ENCODE results near the gene POLR3A. TPM values are rescaled to one million over a fixed set of nuclear protein-coding genes. Genes with fewer than 3 reads are reported as not detected.

POLR3A gene
- polyA plus RNA-seq, 1 of the 3 experiments (the other 2 are of a cell fraction), result 10.8 TPM

DNA sequence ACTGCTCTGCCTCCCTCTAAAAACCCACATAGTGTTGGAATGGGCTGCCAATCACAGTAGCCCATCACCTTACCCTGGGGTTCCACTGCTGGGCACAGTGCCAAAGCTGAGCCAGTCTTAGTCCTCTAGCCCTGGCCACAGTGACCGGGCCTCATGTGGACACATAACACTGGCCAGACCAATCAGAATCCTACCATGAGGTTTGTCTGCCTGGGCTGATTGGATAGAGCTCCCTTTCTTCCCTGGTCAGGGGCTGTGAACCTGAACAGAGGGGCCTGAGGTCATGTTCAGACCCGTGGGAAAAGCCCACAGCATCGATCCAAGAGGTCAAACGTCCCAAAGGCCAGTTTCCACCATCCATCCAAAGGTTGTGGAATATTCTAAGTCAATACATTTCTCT is 108.8 kb downstream of the POLR3A start:
- no peak overlapping the region for H3K9ac ChIP-seq
- DNase-seq, result peak; percentile 48
- H3K36me3 ChIP-seq (replicated peaks in 1 of 2; ENCODE audit: control insufficient read depth in 1 of 2, insufficient read depth in 2 of 2, low read length in 1 of 2), result no peaks in the 10 kb centered on the region
- 68% methylated on average over 2 of the region's 4 CpGs for WGBS (ENCODE audit: low lambda C conversion rate)
- H3K79me2 ChIP-seq (ENCODE audit: insufficient read depth), result peaks cover 98% of the 10 kb centered on the region
- H3K27ac ChIP-seq (ENCODE audit: low read depth in 2 of 2, low read length in 1 of 2), result peak overlapping the region in 1 of 2 experiments; percentile 43; a peak in 1 of 4 replicates
- peaks cover 96% of the 10 kb centered on the region for H4K20me1 ChIP-seq (ENCODE audit: insufficient read depth)
- TF ChIP-seq MEF2A (IDR thresholded peaks at IDR 0.05; ENCODE audit: borderline replicate concordance, low read depth) (no peak), TAF1 (IDR thresholded peaks at IDR 0.05; ENCODE audit: borderline replicate concordance, low read depth, low read length) (no peak), EP300 (IDR thresholded peaks at IDR 0.05; ENCODE audit: borderline replicate concordance in 1 of 2, low read depth in 1 of 2, low read length in 1 of 2) (no peak), FOXM1 (IDR thresholded peaks at IDR 0.05; ENCODE audit: low read depth) (no peak), POLR2AphosphoS5 (IDR thresholded peaks at IDR 0.05; ENCODE audit: low read depth, low read length) (no peak), FOXJ3 (CRISPR knock-in tag; IDR thresholded peaks at IDR 0.05) (no peak), ELF1 (IDR thresholded peaks at IDR 0.05) (no peak), FOSL2 (IDR thresholded peaks at IDR 0.05; ENCODE audit: borderline replicate concordance, low read depth) (no peak), GABPA (IDR thresholded peaks at IDR 0.05; ENCODE audit: low read depth) (no peak), RFX5 (IDR thresholded peaks at IDR 0.05; ENCODE audit: low read length) (no peak), SMC3 (IDR thresholded peaks at IDR 0.05; ENCODE audit: low read depth, low read length) (no peak), RCOR1 (IDR thresholded peaks at IDR 0.05; ENCODE audit: low read length) (no peak)
- TF ChIP-seq, protein P1, sequence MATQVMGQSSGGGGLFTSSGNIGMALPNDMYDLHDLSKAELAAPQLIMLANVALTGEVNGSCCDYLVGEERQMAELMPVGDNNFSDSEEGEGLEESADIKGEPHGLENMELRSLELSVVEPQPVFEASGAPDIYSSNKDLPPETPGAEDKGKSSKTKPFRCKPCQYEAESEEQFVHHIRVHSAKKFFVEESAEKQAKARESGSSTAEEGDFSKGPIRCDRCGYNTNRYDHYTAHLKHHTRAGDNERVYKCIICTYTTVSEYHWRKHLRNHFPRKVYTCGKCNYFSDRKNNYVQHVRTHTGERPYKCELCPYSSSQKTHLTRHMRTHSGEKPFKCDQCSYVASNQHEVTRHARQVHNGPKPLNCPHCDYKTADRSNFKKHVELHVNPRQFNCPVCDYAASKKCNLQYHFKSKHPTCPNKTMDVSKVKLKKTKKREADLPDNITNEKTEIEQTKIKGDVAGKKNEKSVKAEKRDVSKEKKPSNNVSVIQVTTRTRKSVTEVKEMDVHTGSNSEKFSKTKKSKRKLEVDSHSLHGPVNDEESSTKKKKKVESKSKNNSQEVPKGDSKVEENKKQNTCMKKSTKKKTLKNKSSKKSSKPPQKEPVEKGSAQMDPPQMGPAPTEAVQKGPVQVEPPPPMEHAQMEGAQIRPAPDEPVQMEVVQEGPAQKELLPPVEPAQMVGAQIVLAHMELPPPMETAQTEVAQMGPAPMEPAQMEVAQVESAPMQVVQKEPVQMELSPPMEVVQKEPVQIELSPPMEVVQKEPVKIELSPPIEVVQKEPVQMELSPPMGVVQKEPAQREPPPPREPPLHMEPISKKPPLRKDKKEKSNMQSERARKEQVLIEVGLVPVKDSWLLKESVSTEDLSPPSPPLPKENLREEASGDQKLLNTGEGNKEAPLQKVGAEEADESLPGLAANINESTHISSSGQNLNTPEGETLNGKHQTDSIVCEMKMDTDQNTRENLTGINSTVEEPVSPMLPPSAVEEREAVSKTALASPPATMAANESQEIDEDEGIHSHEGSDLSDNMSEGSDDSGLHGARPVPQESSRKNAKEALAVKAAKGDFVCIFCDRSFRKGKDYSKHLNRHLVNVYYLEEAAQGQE (IDR thresholded peaks at IDR 0.05; ENCODE audit: low read depth, low read length), result no peak
- TF ChIP-seq, protein P2, sequence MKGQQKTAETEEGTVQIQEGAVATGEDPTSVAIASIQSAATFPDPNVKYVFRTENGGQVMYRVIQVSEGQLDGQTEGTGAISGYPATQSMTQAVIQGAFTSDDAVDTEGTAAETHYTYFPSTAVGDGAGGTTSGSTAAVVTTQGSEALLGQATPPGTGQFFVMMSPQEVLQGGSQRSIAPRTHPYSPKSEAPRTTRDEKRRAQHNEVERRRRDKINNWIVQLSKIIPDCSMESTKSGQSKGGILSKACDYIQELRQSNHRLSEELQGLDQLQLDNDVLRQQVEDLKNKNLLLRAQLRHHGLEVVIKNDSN (IDR thresholded peaks at IDR 0.05; ENCODE audit: borderline replicate concordance, low read depth), result no peak
- peaks cover 4% of the 10 kb centered on the region for H3F3A ChIP-seq (replicated peaks; ENCODE audit: insufficient read depth)
- no peaks in the 10 kb centered on the region for H3K9me2 ChIP-seq
- no peaks in the 10 kb centered on the region for H3K9me3 ChIP-seq
- POLR2A ChIA-PET, result no interaction called here
- H3K4me3 ChIP-seq (ENCODE audit: low read depth in 2 of 2, low read length in 1 of 2), result no peak overlapping the region
- H3K27me3 ChIP-seq (ENCODE audit: insufficient read depth), result no peaks in the 10 kb centered on the region
- peaks cover 23 to 37% of the 10 kb centered on the region in 2 experiments; a peak in 3 of 4 replicates for H3K4me1 ChIP-seq (ENCODE audit: control insufficient read depth in 1 of 2, insufficient read depth in 2 of 2, low read depth in 1 of 2, low read length in 1 of 2)
- CTCF ChIA-PET, result interaction anchor here (1.8 kb wide), 1 partner anchor 30 kb away, joined by 4 read pairs; no protein-coding TSS in a partner anchor
- no peak overlapping the region; the same call in 1 of the 2 replicates for H3K4me2 ChIP-seq
- H2AFZ ChIP-seq (ENCODE audit: low read depth), result no peak overlapping the region

Measured in SK-N-SH (cell line).